ENCODE data around the gene DNAH5.

The DNAH5 gene

GRCh38 chr5:13943676-13944075, 812 bp downstream of the DNAH5 start:
- DNase-seq (ENCODE audit: low spot score): no peak

DNA sequence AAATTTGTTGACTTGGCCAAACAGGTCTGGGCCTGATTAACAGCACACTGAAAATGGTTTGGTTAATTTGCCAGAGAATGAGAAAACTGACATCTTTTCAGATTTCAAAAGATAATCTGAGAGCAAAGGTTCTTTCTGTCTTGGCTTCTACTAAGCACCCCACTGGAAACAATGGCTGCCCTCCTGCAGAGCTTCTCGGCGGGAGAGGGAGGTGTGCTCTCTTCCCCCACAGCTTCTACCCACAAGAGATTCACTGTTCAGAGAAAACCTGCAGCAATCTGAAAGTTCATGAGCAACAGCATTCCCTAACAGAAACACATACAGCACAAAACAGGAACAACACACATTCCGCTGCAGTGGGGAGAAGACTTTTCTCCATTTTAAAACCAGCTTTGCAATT, 3.0 kb downstream of the DNAH5 start:
- DNase-seq (ENCODE audit: low spot score): no peak

DNA sequence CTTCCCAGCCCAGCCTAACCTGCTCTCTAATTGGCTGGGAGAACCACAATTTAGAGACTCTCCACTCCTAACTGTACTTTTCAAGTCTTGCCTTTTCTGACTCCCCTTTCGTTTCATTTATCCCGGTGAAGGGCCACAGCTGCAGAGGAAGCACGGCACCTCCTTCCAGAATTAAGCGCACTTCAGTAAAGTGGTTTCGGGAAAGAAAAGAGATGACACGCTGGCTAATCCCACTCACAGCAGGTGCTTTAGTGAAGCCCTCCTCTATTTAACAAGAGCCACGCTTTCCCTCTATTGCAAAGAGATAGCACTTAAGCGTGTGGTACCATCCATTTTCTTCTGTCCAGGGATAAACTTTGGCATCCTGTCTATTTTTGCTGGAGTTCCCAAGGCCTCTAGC, 4.8 kb downstream of the DNAH5 start:
- no peak for DNase-seq (ENCODE audit: low spot score)

- DNase-seq (ENCODE audit: low spot score): no peak
Measured at GRCh38 chr5:13934921-13935320, 9.6 kb downstream of the DNAH5 start.

GRCh38 chr5:13934125-13934524, 10.4 kb downstream of the DNAH5 start:
- no peak for DNase-seq (ENCODE audit: low spot score)

DNA sequence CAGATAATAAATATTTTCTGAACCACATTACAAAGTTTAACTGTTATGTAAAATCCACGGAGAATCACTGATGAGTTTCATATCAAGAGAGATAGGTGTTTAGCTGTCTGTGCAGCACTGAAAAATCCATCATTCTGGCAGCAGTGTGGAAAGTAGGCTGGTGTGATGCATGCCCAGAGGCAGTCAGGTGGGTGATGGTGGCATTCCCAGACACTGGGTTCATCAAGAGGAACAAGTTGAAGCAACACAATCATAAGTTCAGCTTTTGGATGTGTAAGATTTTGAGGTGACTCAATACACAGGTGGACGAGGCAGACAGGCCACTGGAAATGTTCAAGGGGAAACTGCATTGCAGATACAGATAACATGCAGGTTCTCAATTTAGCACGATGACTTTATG, 11.9 kb downstream of the DNAH5 start:
- no peak for DNase-seq (ENCODE audit: low spot score)

- DNase-seq (ENCODE audit: low spot score): no peak
Measured at GRCh38 chr5:13932011-13932410, 12.5 kb downstream of the DNAH5 start.

DNA sequence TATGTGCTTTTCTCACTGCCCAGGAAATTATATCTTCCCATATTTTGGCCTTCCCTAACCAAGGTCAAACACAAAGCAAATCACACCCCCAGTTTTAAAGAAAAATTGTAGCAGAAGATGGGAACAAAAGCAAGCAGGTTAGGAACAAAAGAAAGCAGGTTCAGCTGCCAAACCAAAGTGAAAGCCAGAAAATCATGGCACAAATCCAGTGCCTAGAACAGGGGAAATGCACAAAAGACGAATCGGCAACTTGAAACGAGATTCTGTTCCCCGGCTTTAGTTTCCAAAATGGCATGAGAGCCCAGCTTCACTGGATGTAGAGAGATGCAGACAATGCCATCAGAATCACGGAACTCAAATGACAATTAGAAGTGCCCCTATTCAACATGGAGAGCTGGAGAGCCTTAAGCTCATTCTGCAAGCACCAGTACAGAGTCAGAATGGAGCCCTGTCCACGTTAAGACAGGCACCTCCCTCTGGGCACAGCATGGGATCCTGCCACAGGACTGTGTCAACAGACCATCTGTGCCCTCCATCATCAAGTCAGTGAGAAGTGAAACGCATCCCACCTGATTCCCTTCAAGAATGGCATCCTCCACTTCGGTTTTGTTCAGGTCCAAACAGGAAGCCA, 13.8 kb downstream of the DNAH5 start:
- DNase-seq (ENCODE audit: low spot score): no peak

GRCh38 chr5:13926731-13927130, 17.8 kb downstream of the DNAH5 start:
- DNase-seq (ENCODE audit: low spot score): no peak

DNA sequence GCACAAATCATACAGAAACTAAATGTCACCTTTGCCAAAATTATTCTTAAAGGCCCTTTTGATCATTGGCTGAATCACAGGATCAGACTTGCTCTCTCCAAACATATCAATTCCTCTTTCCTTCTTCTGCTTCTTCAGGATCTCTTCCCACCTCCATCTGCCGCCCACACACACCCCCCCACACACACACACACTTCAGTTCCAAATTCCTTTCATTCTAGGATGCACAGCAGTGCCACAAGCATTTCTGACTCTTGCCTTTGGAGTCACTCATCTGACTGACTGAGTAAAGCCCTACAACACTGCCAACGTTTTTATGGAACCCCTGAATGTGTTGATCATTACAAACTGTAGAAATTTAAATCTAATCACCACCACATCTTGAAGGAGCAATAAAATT, 22.9 kb downstream of the DNAH5 start:
- no peak for DNase-seq (ENCODE audit: low spot score)

- no peak for DNase-seq (ENCODE audit: low spot score)
Measured at GRCh38 chr5:13919786-13920185, 24.7 kb downstream of the DNAH5 start.

DNA sequence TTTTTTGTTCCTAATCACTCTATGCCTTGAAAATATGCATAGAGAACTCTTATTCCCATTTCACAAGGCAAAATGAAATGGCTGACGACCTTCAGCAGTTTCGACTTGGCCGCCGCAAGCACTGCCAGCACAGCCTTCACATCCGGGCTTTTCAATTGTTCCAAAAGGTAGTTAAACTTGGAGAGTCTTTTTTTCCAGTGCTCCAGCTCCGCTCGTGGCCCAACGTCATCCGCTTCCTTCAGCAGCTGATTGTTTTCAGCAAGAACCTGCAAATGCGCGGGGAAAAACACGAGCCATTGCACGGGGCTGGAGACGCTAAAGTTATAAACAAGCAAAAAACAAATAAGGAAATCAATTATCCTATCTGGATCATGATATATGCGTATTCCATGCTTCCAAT, 25.4 kb downstream of the DNAH5 start:
- DNase-seq (ENCODE audit: low spot score): no peak

- no peak for DNase-seq (ENCODE audit: low spot score)
Measured at GRCh38 chr5:13917061-13917460, 27.4 kb downstream of the DNAH5 start.

DNA sequence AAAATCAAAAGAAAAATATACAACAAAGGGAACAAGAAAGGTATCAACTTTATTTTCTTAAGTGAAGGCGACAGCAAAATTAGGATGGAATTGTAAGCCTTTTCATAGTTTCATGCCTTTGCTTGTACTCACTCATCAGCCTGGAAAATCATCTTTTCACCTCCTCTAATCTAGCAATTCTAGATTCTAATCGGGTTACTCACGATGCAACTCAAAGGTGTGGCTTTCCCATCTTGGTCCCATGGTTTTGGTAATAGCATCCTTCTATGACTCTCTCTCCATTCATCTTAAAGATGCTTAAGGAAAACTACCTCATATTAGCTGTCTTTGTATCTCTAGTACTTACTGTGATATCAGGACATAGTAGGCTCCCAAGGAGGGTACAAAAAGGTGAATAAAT, 30.5 kb downstream of the DNAH5 start:
- no peak for DNase-seq (ENCODE audit: low spot score)

DNA sequence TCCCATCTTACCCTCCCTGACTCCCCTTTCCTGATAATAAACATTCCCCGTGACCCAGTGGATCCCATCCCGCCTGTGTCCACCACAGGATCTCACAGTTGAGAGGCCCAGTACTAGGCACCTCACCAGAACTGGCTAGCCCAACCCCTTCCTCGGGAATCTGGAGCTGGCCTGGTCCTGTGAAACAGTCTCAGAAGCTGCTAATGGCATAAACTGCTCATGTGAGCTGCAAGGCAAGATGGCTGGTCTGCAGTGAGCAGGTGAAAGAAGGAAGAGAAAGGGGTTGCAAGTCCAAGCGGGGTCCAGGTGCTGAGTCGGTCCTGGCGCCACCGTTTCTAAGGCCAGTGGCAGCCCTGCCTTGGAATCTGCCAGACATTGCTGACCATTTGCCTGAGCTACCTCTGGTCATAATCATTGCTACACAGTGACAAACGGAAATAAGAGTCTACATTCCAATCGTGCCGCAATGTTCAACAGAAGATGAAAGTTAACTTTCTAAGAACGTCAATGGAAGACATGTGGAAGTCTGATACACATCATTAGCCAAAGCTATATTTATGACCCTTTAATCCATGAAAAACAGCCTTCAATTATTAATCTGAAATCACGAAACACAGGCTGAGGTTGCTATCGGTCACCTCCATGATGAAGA, 33.7 kb downstream of the DNAH5 start:
- no peak for DNase-seq (ENCODE audit: low spot score)

DNA sequence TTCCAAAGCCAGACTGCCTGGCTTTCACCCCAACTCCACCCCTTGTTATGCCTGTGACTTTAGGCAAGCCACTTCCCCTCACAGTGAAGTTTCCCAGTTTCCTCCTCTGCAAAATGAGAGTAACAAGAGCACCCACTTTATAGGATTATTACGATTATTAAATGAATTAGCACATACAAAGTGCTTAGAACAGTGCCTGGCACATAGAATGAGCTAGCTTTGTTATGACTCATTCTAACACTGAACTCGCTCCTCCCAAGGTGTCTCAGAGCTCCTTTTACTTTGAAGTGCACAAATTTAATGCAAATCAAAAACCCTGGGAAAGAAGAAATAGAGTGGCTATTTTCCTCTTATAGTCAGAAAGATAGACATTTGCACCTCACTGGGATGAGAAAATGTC, 34.3 kb downstream of the DNAH5 start:
- no peak for DNase-seq (ENCODE audit: low spot score)

- DNase-seq (ENCODE audit: low spot score): no peak
Measured at GRCh38 chr5:13909271-13909670, 35.2 kb downstream of the DNAH5 start.

- no peak for DNase-seq (ENCODE audit: low spot score)
Measured at GRCh38 chr5:13898569-13898968, 45.9 kb downstream of the DNAH5 start.

GRCh38 chr5:13878357-13878756, 66.1 kb downstream of the DNAH5 start:
- no peak for DNase-seq (ENCODE audit: low spot score)

DNA sequence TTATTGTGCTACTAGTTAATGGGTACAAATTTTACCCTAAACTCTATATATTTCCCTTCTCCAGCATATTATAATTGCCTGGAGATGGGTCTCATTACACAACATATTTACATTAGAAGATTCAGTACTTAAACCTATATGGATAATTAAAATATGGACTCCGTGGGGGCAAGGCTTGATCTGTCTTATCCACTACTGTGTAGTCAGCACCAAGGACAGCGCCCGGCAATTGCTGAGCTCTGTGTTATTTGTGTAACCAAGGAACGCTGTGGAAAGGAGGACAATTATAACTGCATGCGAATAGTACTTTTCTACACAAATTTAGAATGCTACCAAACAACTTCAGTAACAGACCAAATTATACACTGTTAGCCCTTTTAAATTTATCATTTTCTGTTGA, 77.7 kb downstream of the DNAH5 start:
- DNase-seq (ENCODE audit: low spot score): peak; percentile 10

- no peak for DNase-seq (ENCODE audit: low spot score)
Measured at GRCh38 chr5:13865312-13865711, 79.2 kb downstream of the DNAH5 start.

DNA sequence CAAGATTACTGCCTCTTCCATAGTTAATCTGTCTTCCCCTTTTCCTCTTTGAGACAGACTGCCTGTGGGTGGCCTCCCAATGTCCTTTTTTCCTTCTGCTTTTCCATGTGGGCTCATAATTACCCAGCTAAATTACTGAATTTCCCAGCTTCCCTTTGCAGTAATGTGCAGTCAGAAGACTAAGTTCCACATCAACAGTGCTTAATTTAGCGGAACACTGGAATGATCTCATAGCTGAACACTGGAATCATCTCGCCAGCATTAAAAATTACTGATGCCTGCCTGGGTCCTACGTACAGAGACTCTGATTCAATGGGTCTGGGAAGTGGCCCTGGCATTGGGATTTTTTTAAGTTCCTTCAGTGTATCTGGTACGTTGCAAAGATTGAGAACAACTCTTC, 84.3 kb downstream of the DNAH5 start:
- DNase-seq (ENCODE audit: low spot score): no peak

DNA sequence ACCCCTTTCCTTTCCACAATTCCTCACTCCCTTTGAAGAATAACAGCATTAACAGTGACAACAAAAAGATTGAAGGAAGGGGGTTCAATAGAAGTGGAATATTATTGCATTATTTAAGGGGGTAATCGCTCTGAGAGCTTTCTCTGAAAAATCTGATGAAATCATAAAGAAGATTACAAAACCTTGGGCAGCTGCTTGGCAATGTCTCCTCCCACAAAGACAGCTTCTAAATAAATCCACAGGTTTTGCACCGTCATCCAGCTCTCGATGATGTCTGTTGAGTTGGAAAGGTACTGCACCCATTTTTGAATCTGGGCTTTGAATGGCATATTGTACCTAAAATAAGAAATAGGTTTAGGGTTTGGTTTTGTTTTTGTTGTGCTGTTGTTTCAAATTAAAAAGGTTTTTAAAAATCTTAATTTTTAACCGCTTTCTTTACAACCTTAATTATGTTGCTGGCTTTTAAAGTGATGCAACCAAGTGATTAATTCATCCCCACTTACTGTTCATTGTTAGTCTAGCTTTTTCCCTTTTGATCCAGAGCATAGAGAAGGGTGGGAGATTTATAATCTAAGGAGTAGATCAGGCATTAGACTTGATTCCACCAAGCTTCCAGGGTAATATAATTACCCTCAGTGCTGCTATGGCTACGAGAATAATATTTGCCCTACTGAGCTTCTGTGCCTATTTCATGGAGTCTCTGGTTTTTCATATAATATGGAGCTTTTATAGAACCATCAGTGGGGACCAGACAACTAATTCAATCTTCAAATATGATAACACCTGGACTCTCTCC, 85.0 kb downstream of the DNAH5 start:
- no peak for DNase-seq (ENCODE audit: low spot score)

Measured in COLO829 (cell line).